ENCODE results near the gene SLC12A8. TPM values are rescaled to one million over a fixed set of nuclear protein-coding genes. Genes with fewer than 3 reads are reported as not detected.

SLC12A8 gene, protein sequence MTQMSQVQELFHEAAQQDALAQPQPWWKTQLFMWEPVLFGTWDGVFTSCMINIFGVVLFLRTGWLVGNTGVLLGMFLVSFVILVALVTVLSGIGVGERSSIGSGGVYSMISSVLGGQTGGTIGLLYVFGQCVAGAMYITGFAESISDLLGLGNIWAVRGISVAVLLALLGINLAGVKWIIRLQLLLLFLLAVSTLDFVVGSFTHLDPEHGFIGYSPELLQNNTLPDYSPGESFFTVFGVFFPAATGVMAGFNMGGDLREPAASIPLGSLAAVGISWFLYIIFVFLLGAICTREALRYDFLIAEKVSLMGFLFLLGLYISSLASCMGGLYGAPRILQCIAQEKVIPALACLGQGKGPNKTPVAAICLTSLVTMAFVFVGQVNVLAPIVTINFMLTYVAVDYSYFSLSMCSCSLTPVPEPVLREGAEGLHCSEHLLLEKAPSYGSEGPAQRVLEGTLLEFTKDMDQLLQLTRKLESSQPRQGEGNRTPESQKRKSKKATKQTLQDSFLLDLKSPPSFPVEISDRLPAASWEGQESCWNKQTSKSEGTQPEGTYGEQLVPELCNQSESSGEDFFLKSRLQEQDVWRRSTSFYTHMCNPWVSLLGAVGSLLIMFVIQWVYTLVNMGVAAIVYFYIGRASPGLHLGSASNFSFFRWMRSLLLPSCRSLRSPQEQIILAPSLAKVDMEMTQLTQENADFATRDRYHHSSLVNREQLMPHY
- 10 to 100 TPM in 1 of 4 donors, 1 to 10 TPM in 2, under 1 TPM in 1; 0.81 to 25.4 (median 4.9) TPM for polyA plus RNA-seq
- long read RNA-seq, donor 1: 0 reads
- long read RNA-seq, donor 2, partial matches to known transcripts: 0 of 2 reads
- long read RNA-seq, donor 2, other reads (novel, unspliced or antisense): 0 of 2 reads
- long read RNA-seq, donor 3: 0 reads
- long read RNA-seq, donor 4: 0 reads
- long read RNA-seq, donor 5: 0 reads
- long read RNA-seq, donor 6, partial matches to known transcripts: 0 of 1 reads
- long read RNA-seq, donor 6, other reads (novel, unspliced or antisense): 0 of 1 reads
- long read RNA-seq, donor 7: 0 reads
- long read RNA-seq, donor 8, partial matches to known transcripts: 0 of 1 reads
- long read RNA-seq, donor 8, other reads (novel, unspliced or antisense): 0 of 1 reads
- long read RNA-seq, donor 9: 0 reads
- long read RNA-seq, donor 10, partial matches to known transcripts: 0 of 1 reads
- long read RNA-seq, donor 10, other reads (novel, unspliced or antisense): 0 of 1 reads

GRCh38 chr3:125212509-125213363 is at the start of gene SLC12A8:
Gene SLC12A8 (minus strand): TSS chr3:125212748. CDS start chr3:125211349, 1,399 bp downstream.
- no peaks in the 10 kb centered on the region for H3K9me3 ChIP-seq (ENCODE audit: control insufficient read depth in 2 of 2, insufficient read depth in 1 of 2, low read depth in 1 of 2, low read length in 1 of 2)
- no peak for FAIRE-seq
- WGBS, 3 donors: 4 to 9% (median 6%) methylated on average over 43 to 55 of the region's 55 CpGs

GRCh38 chr3:125262161-125262560 is 49.6 kb upstream of the SLC12A8 start:
- Histone ChIP-seq H3K36me3 (ENCODE audit: control insufficient read depth in 3 of 3, insufficient read depth in 2 of 3, low read depth in 1 of 3, low read length in 3 of 3) (peaks cover 0 to 7% (median 4%) of the 10 kb centered on the region in 3 donors), H3K9me3 (ENCODE audit: control insufficient read depth in 2 of 2, insufficient read depth in 1 of 2, low read depth in 1 of 2, low read length in 1 of 2) (peaks cover 0 to 4% of the 10 kb centered on the region in 2 donors), H3K4me1 (ENCODE audit: control insufficient read depth in 3 of 3, insufficient read depth in 2 of 3, low read depth in 1 of 3, low read length in 2 of 3) (peaks cover 0 to 2% (median 0%) of the 10 kb centered on the region in 3 donors), H3K4me3 (ENCODE audit: low read depth in 1 of 3, low read length in 3 of 3) (no peak overlapping the region), H3K27ac (ENCODE audit: low read depth in 1 of 3, low read length in 2 of 3) (no peak overlapping the region), H3K27me3 (ENCODE audit: control insufficient read depth in 3 of 3, insufficient read depth in 3 of 3, low read length in 3 of 3) (no peaks in the 10 kb centered on the region)
- DNase-seq (no peak), FAIRE-seq (no peak)
- WGBS, 3 donors: 83 to 90% (median 87%) methylated on average over 1 of the region's 1 CpG

More at GRCh38 chr3:125212509-125213363, at the start of gene SLC12A8:
- peak within 1 kb of the TSS; percentile 41 to 76 (median 65) for H3K4me3 ChIP-seq (ENCODE audit: low read depth in 1 of 3, low read length in 3 of 3)
- H3K4me1 ChIP-seq (ENCODE audit: control insufficient read depth in 3 of 3, insufficient read depth in 2 of 3, low read depth in 1 of 3, low read length in 2 of 3): peaks cover 0 to 10% (median 4%) of the 10 kb centered on the region in 3 donors
- H3K36me3 ChIP-seq (ENCODE audit: control insufficient read depth in 3 of 3, insufficient read depth in 2 of 3, low read depth in 1 of 3, low read length in 3 of 3): no peaks in the 10 kb centered on the region
- H3K27me3 ChIP-seq (ENCODE audit: control insufficient read depth in 3 of 3, insufficient read depth in 3 of 3, low read length in 3 of 3): peaks cover 0 to 10% (median 8%) of the 10 kb centered on the region in 3 donors
- DNase-seq: peak; percentile 44 to 68
- H3K27ac ChIP-seq (ENCODE audit: low read depth in 1 of 3, low read length in 2 of 3): peak within 1 kb of the TSS in 1 of 3 donors; percentile 8

- Histone ChIP-seq H3K9me3 (ENCODE audit: control insufficient read depth in 2 of 2, insufficient read depth in 1 of 2, low read depth in 1 of 2, low read length in 1 of 2) (peaks cover 0 to 10% of the 10 kb centered on the region in 2 donors), H3K4me1 (ENCODE audit: control insufficient read depth in 3 of 3, insufficient read depth in 2 of 3, low read depth in 1 of 3, low read length in 2 of 3) (peaks cover 0 to 2% (median 0%) of the 10 kb centered on the region in 3 donors), H3K27me3 (ENCODE audit: control insufficient read depth in 3 of 3, insufficient read depth in 3 of 3, low read length in 3 of 3) (no peaks in the 10 kb centered on the region), H3K4me3 (ENCODE audit: low read depth in 1 of 3, low read length in 3 of 3) (no peak overlapping the region), H3K36me3 (ENCODE audit: control insufficient read depth in 3 of 3, insufficient read depth in 2 of 3, low read depth in 1 of 3, low read length in 3 of 3) (peaks cover 0 to 13% (median 4%) of the 10 kb centered on the region in 3 donors), H3K27ac (ENCODE audit: low read depth in 1 of 3, low read length in 2 of 3) (no peak overlapping the region)
- FAIRE-seq (no peak), DNase-seq (no peak)
- WGBS, 3 donors: 70 to 91% (median 86%) methylated on average over 1 of the region's 1 CpG
Measured at GRCh38 chr3:125261031-125261430, 48.5 kb upstream of the SLC12A8 start.

DNA sequence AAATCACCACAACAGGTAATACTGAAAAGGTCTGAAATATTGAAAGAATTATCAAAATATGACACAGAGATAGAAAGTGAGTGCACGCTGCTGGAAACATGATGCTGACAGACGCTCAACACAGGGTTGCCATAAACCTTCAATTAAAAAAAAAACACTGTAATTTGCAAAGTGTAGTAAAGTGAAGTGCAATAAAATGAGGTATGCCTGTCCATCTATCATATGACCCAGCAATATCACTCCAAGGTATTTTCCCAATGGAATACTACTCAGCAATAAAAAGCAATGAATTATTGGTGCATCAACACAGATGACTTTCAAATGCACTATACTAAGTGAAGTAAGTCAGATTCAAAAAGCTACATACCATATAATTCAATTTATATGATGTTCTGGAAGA is 47.6 kb upstream of the SLC12A8 start:
- Histone ChIP-seq H3K9me3 (ENCODE audit: control insufficient read depth in 2 of 2, insufficient read depth in 1 of 2, low read depth in 1 of 2, low read length in 1 of 2) (peaks cover 0 to 10% of the 10 kb centered on the region in 2 donors), H3K27me3 (ENCODE audit: control insufficient read depth in 3 of 3, insufficient read depth in 3 of 3, low read length in 3 of 3) (no peaks in the 10 kb centered on the region), H3K36me3 (ENCODE audit: control insufficient read depth in 3 of 3, insufficient read depth in 2 of 3, low read depth in 1 of 3, low read length in 3 of 3) (peaks cover 0 to 13% (median 4%) of the 10 kb centered on the region in 3 donors), H3K4me3 (ENCODE audit: low read depth in 1 of 3, low read length in 3 of 3) (no peak overlapping the region), H3K4me1 (ENCODE audit: control insufficient read depth in 3 of 3, insufficient read depth in 2 of 3, low read depth in 1 of 3, low read length in 2 of 3) (peaks cover 0 to 2% (median 0%) of the 10 kb centered on the region in 3 donors), H3K27ac (ENCODE audit: low read depth in 1 of 3, low read length in 2 of 3) (no peak overlapping the region)
- FAIRE-seq: no peak
- 97 to 100% (median 100%) methylated on average over 2 of the region's 2 CpGs for WGBS, 3 donors
- DNase-seq: no peak

- DNase-seq (no peak), FAIRE-seq (no peak)
- Histone ChIP-seq H3K27ac (ENCODE audit: low read depth in 1 of 3, low read length in 2 of 3) (no peak overlapping the region), H3K27me3 (ENCODE audit: control insufficient read depth in 3 of 3, insufficient read depth in 3 of 3, low read length in 3 of 3) (no peaks in the 10 kb centered on the region), H3K4me3 (ENCODE audit: low read depth in 1 of 3, low read length in 3 of 3) (no peak overlapping the region), H3K4me1 (ENCODE audit: control insufficient read depth in 3 of 3, insufficient read depth in 2 of 3, low read depth in 1 of 3, low read length in 2 of 3) (no peaks in the 10 kb centered on the region), H3K9me3 (ENCODE audit: control insufficient read depth in 2 of 2, insufficient read depth in 1 of 2, low read depth in 1 of 2, low read length in 1 of 2) (peaks cover 0 to 10% of the 10 kb centered on the region in 2 donors), H3K36me3 (ENCODE audit: control insufficient read depth in 3 of 3, insufficient read depth in 2 of 3, low read depth in 1 of 3, low read length in 3 of 3) (peaks cover 0 to 8% (median 1%) of the 10 kb centered on the region in 3 donors)
- WGBS, 3 donors: 88 to 97% (median 90%) methylated on average over 4 of the region's 4 CpGs
Measured at GRCh38 chr3:125257536-125257935, 45.0 kb upstream of the SLC12A8 start.

DNA sequence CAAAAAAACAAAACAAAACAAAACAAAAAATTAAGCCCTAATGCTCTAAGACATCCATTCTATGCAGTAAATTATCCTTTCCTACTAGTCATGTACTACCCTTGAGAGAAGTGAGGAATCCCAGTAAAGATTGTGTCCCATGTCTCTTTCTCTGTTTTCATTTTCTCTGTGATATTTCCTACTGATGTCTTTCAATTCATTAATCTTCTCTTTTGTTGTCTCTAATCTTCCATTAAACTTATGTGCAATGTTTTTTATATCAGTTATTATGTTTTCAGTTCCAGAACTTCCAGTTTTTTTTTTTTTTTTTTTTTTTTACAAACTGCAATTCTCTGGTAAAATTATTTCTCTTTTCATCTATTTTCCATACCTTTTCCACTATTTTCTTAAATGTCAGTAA is 44.1 kb upstream of the SLC12A8 start:
- Histone ChIP-seq H3K4me3 (ENCODE audit: low read depth in 1 of 3, low read length in 3 of 3) (no peak overlapping the region), H3K27ac (ENCODE audit: low read depth in 1 of 3, low read length in 2 of 3) (no peak overlapping the region), H3K4me1 (ENCODE audit: control insufficient read depth in 3 of 3, insufficient read depth in 2 of 3, low read depth in 1 of 3, low read length in 2 of 3) (no peaks in the 10 kb centered on the region), H3K27me3 (ENCODE audit: control insufficient read depth in 3 of 3, insufficient read depth in 3 of 3, low read length in 3 of 3) (no peaks in the 10 kb centered on the region), H3K36me3 (ENCODE audit: control insufficient read depth in 3 of 3, insufficient read depth in 2 of 3, low read depth in 1 of 3, low read length in 3 of 3) (peaks cover 0 to 8% (median 1%) of the 10 kb centered on the region in 3 donors), H3K9me3 (ENCODE audit: control insufficient read depth in 2 of 2, insufficient read depth in 1 of 2, low read depth in 1 of 2, low read length in 1 of 2) (peaks cover 0 to 10% of the 10 kb centered on the region in 2 donors)
- no peak for FAIRE-seq
- no peak for DNase-seq

GRCh38 chr3:125250973-125251372 is 38.4 kb upstream of the SLC12A8 start:
- Histone ChIP-seq H3K27me3 (ENCODE audit: control insufficient read depth in 3 of 3, insufficient read depth in 3 of 3, low read length in 3 of 3) (no peaks in the 10 kb centered on the region), H3K4me1 (ENCODE audit: control insufficient read depth in 3 of 3, insufficient read depth in 2 of 3, low read depth in 1 of 3, low read length in 2 of 3) (no peaks in the 10 kb centered on the region), H3K27ac (ENCODE audit: low read depth in 1 of 3, low read length in 2 of 3) (no peak overlapping the region), H3K9me3 (ENCODE audit: control insufficient read depth in 2 of 2, insufficient read depth in 1 of 2, low read depth in 1 of 2, low read length in 1 of 2) (no peaks in the 10 kb centered on the region), H3K4me3 (ENCODE audit: low read depth in 1 of 3, low read length in 3 of 3) (no peak overlapping the region), H3K36me3 (ENCODE audit: control insufficient read depth in 3 of 3, insufficient read depth in 2 of 3, low read depth in 1 of 3, low read length in 3 of 3) (peaks cover 0 to 3% (median 0%) of the 10 kb centered on the region in 3 donors)
- FAIRE-seq (no peak), DNase-seq (no peak)
- WGBS, 3 donors: 94 to 100% (median 94%) methylated on average over 2 of the region's 2 CpGs
